ELR (cell line): ENCODE measurements around the gene AMBRA1.
A peak's percentile ranks its signal among the peaks of the same experiment; 100 is the strongest.

ENCODE experiments used
- DNase-seq: peaks from one replicate; pipeline ENCODE4 v3.0.0-alpha.2; 2015; ENCODE audit warnings: low read depth

AMBRA1 gene

GRCh38 chr11:46475051-46475925, 118.5 kb downstream of the AMBRA1 start:
- DNase-seq: peak; percentile 48

GRCh38 chr11:46472662-46472994, 121.2 kb downstream of the AMBRA1 start:
- no peak for DNase-seq

DNA sequence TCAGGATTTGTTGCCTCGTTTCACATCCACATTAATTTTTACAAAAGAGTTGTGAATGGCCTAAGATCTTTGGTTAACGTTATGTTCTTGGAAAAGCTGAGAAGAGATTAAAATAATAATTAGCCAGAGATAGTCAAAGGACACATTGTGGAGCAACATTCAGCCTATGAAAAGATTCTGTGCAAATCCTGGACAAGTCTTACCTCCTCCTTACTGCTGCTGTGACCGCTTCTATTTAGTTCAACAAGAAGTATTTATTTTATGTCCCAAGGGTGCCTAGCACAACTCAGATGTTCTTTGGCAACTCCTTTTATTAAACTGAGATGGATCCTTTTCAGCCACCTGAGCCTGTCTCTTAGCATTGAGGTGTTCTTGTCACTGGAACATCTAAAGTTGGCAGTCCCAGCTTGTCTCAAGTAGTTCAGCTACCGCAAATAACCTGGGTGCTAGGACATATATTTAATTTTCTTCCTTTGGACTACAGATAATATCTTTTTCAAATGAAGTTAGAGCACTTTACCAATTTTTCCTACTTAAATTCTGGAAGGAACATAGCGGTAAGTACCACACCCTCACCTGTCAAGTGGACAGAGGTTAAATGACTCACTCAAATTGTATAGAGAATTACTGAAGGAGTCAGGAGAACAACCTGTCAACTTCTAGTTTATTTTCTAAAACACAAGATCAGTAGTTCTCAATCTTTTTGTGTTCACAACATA, 121.7 kb downstream of the AMBRA1 start:
- no peak for DNase-seq

DNA sequence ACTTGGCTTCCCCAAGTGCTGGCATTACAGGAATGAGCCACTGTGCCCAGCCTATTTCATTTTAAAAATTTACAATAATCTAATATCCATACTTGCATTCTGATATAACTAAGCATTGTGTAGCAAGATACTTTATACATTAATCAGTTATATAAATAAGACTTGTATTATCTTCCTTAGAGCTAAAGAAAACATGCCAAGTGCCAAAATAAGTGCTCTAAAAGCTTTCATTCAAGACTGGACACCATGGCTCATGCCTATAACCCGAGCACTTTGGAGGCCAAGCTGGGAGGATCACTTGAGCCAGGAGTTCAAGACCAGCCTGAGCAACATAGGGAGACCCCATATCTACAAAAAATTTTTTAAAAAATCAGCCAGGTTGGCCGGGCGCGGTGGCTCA, 123.9 kb downstream of the AMBRA1 start:
- no peak for DNase-seq

DNA sequence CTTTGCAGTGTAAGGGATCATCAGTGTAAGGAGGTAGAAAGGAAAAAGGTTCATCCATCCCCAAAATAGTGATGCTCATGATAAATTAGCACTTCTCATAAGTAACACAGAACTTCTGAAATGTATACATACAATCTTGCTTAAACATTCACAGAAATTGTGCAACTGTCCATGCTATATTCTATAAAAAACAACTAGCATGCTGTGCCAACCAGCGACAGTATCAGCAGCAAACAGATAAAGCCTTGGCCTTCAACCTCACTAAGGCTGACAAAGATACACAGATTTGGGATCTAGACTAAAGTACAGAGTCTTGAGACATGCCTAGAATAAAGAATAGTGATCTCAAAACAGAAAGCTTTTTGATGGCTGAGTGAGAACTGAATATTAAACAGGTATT, 128.1 kb downstream of the AMBRA1 start:
- DNase-seq: no peak

GRCh38 chr11:46463701-46464421, 130.0 kb downstream of the AMBRA1 start:
- DNase-seq: no peak

- no peak for DNase-seq
Observed at GRCh38 chr11:46461461-46461927, 132.3 kb downstream of the AMBRA1 start.

- DNase-seq: no peak
Observed at GRCh38 chr11:46458491-46458890, 135.3 kb downstream of the AMBRA1 start.

- no peak for DNase-seq
Observed at GRCh38 chr11:46457659-46458424, 136.0 kb downstream of the AMBRA1 start.

- no peak for DNase-seq
Observed at GRCh38 chr11:46457021-46457420, 136.8 kb downstream of the AMBRA1 start.

- no peak for DNase-seq
Observed at GRCh38 chr11:46456269-46457001, 137.4 kb downstream of the AMBRA1 start.

- no peak for DNase-seq
Observed at GRCh38 chr11:46455834-46456233, 138.0 kb downstream of the AMBRA1 start.

DNA sequence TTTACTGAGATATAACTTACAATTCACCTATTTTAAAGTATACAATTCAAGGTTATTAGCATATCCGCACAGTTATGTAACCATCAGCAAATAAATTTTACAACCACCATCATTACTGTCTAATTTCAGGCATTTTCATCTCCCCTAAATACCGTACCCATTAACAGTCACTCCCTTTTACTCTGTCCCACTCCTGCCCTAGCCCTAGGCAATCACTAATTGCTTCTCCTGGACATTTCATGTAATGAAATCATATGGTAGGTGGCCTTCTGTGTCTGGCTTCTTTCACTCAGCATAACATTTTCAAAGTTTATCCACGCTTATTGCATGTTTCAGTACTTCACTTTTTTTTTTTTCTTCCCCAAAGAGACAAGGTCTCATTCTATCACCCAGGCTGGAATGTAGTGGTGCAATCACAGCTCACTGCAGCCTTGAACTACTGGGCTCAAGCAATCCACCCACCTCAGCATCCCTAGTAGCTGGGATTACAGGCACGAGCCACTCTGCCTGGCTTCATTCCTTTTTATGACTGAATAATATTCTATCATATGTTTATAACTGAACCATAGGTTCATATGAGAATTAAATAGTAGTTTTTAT, 140.8 kb downstream of the AMBRA1 start:
- DNase-seq: no peak

GRCh38 chr11:46451759-46452158, 142.1 kb downstream of the AMBRA1 start:
- DNase-seq: no peak

GRCh38 chr11:46450846-46451477, 142.9 kb downstream of the AMBRA1 start:
- no peak for DNase-seq

- no peak for DNase-seq
Observed at GRCh38 chr11:46447544-46447943, 146.3 kb downstream of the AMBRA1 start.

- peak; percentile 5 for DNase-seq
Observed at GRCh38 chr11:46445920-46446771, 147.7 kb downstream of the AMBRA1 start.

- DNase-seq: no peak
Observed at GRCh38 chr11:46445192-46445919, 148.5 kb downstream of the AMBRA1 start.

DNA sequence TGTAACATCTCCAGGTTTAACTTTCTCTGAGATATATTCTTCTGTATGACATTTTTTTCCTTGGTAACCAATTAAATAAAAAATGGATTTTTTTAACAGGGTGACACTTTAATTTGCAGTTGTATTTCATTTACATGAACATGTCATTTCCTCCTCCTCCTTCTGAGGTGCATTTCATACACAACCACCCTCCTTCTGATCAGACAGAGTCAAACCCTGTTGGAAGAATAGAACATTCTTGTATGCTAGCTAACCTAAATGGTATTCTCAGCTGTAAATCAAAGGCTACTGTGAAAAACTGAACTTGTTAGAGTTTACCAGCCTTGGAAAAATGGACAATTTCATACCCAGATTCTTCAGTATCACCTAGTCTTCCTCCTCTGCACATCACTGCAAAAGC, 149.5 kb downstream of the AMBRA1 start:
- no peak for DNase-seq
